A673 (cell line): Measurements from ENCODE around the gene PARVB.

Source experiments
- CTCF ChIP-seq: fragments of 300-800, 200-600 bp; sonication (generic); conservative IDR thresholded peaks from 2 replicates; pipeline ENCODE4 v1.5.1; 2017; ENCODE audit warnings: low read depth, mild to moderate bottlenecking, antibody characterized with exemption, low read length, moderate library complexity, mixed read lengths
- EZH2 ChIP-seq: fragments of 200-600 bp; sonication (generic); IDR thresholded peaks from 2 replicates; pipeline ENCODE4 v1.6.1; 2017; ENCODE audit warnings: borderline replicate concordance, low read depth, mild to moderate bottlenecking, mixed read lengths, antibody characterized with exemption, low read length; ENCODE audit not compliant: poor library complexity, severe bottlenecking

GRCh38 chr22:44168206-44168605 lies 144.1 kb downstream of the PARVB start:
- TF ChIP-seq CTCF (no peak), EZH2 (no peak)
